ENCODE results near the gene PROX2.

PROX2 gene

DNA sequence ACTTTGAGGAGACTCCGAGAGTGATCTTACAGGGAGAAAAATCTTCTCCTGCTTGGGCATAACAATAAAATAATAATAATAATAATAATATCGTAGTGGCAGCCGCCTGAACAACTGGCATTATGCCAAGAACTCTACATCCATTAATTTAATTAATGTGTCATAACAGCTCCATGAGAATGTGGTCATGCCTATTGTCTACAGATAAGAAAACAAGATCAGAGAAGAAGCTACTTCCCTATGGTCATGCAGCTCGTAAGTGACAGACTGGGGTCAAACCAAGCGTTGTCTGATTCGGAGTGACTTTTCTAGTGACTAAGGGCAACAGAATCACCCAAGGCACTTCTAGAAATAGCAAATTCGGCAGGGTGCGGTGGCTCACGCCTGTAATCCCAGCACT lies 11.7 kb downstream of the PROX2 start:
- H3K27me3 ChIP-seq (replicated peaks; ENCODE audit: control insufficient read depth, insufficient read depth, low read length, poor library complexity, severe bottlenecking) = no peaks in the 10 kb centered on the region
- H3K27ac ChIP-seq (ENCODE audit: insufficient read depth, low read length, poor library complexity, severe bottlenecking) = no peak overlapping the region
- H3K4me1 ChIP-seq (ENCODE audit: control insufficient read depth, insufficient read depth, low read length, poor library complexity, severe bottlenecking) = peaks cover 17% of the 10 kb centered on the region
- DNase-seq = no peak
- H3K9me3 ChIP-seq (ENCODE audit: control insufficient read depth, low read length) = no peaks in the 10 kb centered on the region
- H3K36me3 ChIP-seq (ENCODE audit: control insufficient read depth, insufficient read depth, low read length) = no peaks in the 10 kb centered on the region
- H3K4me3 ChIP-seq (ENCODE audit: insufficient read depth, low read depth, low read length, poor library complexity, severe bottlenecking) = no peak overlapping the region

- H3K4me3 ChIP-seq (ENCODE audit: insufficient read depth, low read depth, low read length, poor library complexity, severe bottlenecking) = no peak overlapping the region
- H3K27me3 ChIP-seq (replicated peaks; ENCODE audit: control insufficient read depth, insufficient read depth, low read length, poor library complexity, severe bottlenecking) = no peaks in the 10 kb centered on the region
- no peaks in the 10 kb centered on the region for H3K9me3 ChIP-seq (ENCODE audit: control insufficient read depth, low read length)
- H3K36me3 ChIP-seq (ENCODE audit: control insufficient read depth, insufficient read depth, low read length) = no peaks in the 10 kb centered on the region
- peaks cover 17% of the 10 kb centered on the region for H3K4me1 ChIP-seq (ENCODE audit: control insufficient read depth, insufficient read depth, low read length, poor library complexity, severe bottlenecking)
- no peak overlapping the region for H3K27ac ChIP-seq (ENCODE audit: insufficient read depth, low read length, poor library complexity, severe bottlenecking)
- DNase-seq = no peak
Observed at GRCh38 chr14:74863274-74863673, 12.7 kb downstream of the PROX2 start.

GRCh38 chr14:74861734-74862090 lies 14.2 kb downstream of the PROX2 start:
- Histone ChIP-seq H3K4me1 (ENCODE audit: control insufficient read depth, insufficient read depth, low read length, poor library complexity, severe bottlenecking) (peaks cover 4% of the 10 kb centered on the region), H3K36me3 (ENCODE audit: control insufficient read depth, insufficient read depth, low read length) (no peaks in the 10 kb centered on the region), H3K9me3 (ENCODE audit: control insufficient read depth, low read length) (no peaks in the 10 kb centered on the region), H3K27ac (ENCODE audit: insufficient read depth, low read length, poor library complexity, severe bottlenecking) (no peak overlapping the region), H3K27me3 (replicated peaks; ENCODE audit: control insufficient read depth, insufficient read depth, low read length, poor library complexity, severe bottlenecking) (no peaks in the 10 kb centered on the region), H3K4me3 (ENCODE audit: insufficient read depth, low read depth, low read length, poor library complexity, severe bottlenecking) (no peak overlapping the region)
- DNase-seq = no peak

- Histone ChIP-seq H3K27ac (ENCODE audit: insufficient read depth, low read length, poor library complexity, severe bottlenecking) (no peak overlapping the region), H3K4me3 (ENCODE audit: insufficient read depth, low read depth, low read length, poor library complexity, severe bottlenecking) (no peak overlapping the region), H3K4me1 (ENCODE audit: control insufficient read depth, insufficient read depth, low read length, poor library complexity, severe bottlenecking) (peaks cover 4% of the 10 kb centered on the region), H3K36me3 (ENCODE audit: control insufficient read depth, insufficient read depth, low read length) (no peaks in the 10 kb centered on the region), H3K9me3 (ENCODE audit: control insufficient read depth, low read length) (no peaks in the 10 kb centered on the region), H3K27me3 (replicated peaks; ENCODE audit: control insufficient read depth, insufficient read depth, low read length, poor library complexity, severe bottlenecking) (no peaks in the 10 kb centered on the region)
- peak; percentile 71 to 86 (median 81) for DNase-seq
Observed at GRCh38 chr14:74860899-74861733, 14.8 kb downstream of the PROX2 start.

- no peak for DNase-seq
- H3K36me3 ChIP-seq (ENCODE audit: control insufficient read depth, insufficient read depth, low read length) = no peaks in the 10 kb centered on the region
- no peaks in the 10 kb centered on the region for H3K9me3 ChIP-seq (ENCODE audit: control insufficient read depth, low read length)
- peaks cover 4% of the 10 kb centered on the region for H3K4me1 ChIP-seq (ENCODE audit: control insufficient read depth, insufficient read depth, low read length, poor library complexity, severe bottlenecking)
- no peak overlapping the region for H3K27ac ChIP-seq (ENCODE audit: insufficient read depth, low read length, poor library complexity, severe bottlenecking)
- no peaks in the 10 kb centered on the region for H3K27me3 ChIP-seq (replicated peaks; ENCODE audit: control insufficient read depth, insufficient read depth, low read length, poor library complexity, severe bottlenecking)
- no peak overlapping the region for H3K4me3 ChIP-seq (ENCODE audit: insufficient read depth, low read depth, low read length, poor library complexity, severe bottlenecking)
Observed at GRCh38 chr14:74859757-74860552, 16.0 kb downstream of the PROX2 start.

DNA sequence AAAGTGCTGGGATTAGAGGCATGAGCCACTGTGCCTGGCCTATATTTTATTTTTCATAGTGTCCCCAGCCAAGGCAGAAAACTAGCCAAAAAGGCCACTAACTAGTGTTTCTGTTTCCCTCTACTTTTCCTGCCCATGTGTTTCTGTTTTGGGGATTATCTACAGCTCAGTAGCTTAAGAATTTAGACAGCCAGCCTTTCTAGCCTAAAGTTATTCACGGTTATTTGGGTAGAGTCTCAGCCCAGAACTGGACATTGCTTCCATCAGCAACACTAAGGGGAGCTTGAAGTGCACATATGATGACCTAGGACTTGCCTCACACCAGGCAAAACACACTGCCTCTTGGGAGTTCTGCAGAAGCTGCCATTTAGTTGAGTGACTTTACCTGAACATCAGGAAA lies 17.9 kb downstream of the PROX2 start:
- no peaks in the 10 kb centered on the region for H3K27me3 ChIP-seq (replicated peaks; ENCODE audit: control insufficient read depth, insufficient read depth, low read length, poor library complexity, severe bottlenecking)
- H3K9me3 ChIP-seq (ENCODE audit: control insufficient read depth, low read length) = no peaks in the 10 kb centered on the region
- H3K27ac ChIP-seq (ENCODE audit: insufficient read depth, low read length, poor library complexity, severe bottlenecking) = no peak overlapping the region
- no peaks in the 10 kb centered on the region for H3K36me3 ChIP-seq (ENCODE audit: control insufficient read depth, insufficient read depth, low read length)
- DNase-seq = no peak
- peaks cover 4% of the 10 kb centered on the region for H3K4me1 ChIP-seq (ENCODE audit: control insufficient read depth, insufficient read depth, low read length, poor library complexity, severe bottlenecking)
- no peak overlapping the region for H3K4me3 ChIP-seq (ENCODE audit: insufficient read depth, low read depth, low read length, poor library complexity, severe bottlenecking)

DNA sequence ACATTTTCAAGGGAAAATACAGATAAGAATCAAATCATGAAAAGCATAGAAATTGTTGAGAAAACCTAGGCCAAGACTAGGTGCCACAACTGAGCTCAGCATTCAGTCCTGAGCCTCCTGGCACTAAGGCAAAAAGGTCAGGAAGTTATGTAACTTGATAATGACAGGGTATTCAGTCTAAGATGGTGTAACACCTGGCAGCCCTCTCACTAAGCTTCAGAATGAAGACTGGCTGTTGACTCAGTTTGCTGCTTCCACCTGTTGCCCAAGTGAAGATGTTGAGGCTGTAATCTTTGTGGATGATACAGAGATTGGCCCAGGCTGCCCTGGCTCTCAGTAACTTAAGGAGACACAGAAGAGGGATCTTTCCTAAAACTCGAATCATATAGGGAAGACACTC lies 19.6 kb downstream of the PROX2 start:
- no peak for DNase-seq
- H3K4me1 ChIP-seq (ENCODE audit: control insufficient read depth, insufficient read depth, low read length, poor library complexity, severe bottlenecking) = peaks cover 4% of the 10 kb centered on the region
- H3K4me3 ChIP-seq (ENCODE audit: insufficient read depth, low read depth, low read length, poor library complexity, severe bottlenecking) = no peak overlapping the region
- H3K27me3 ChIP-seq (replicated peaks; ENCODE audit: control insufficient read depth, insufficient read depth, low read length, poor library complexity, severe bottlenecking) = no peaks in the 10 kb centered on the region
- H3K9me3 ChIP-seq (ENCODE audit: control insufficient read depth, low read length) = no peaks in the 10 kb centered on the region
- no peaks in the 10 kb centered on the region for H3K36me3 ChIP-seq (ENCODE audit: control insufficient read depth, insufficient read depth, low read length)
- H3K27ac ChIP-seq (ENCODE audit: insufficient read depth, low read length, poor library complexity, severe bottlenecking) = no peak overlapping the region

DNA sequence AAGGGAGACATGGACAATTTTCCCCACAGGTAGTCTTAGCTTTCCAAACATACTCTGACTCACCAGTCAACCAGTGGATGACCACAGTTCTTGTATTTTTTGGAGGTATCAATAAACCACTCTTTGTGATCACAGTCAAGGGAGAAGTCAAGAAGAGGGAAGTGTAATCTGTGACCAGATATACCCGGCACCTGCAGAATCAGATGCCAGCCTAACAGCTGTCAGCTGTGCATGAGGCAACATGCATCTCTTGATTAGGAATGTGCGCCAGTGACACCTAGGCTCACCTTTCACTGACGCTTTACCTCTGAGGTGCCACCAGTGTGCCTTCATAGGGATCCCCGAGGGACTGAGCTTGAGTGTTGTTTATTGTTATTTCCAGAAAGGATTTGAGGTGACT lies 20.0 kb downstream of the PROX2 start:
- Histone ChIP-seq H3K27me3 (replicated peaks; ENCODE audit: control insufficient read depth, insufficient read depth, low read length, poor library complexity, severe bottlenecking) (no peaks in the 10 kb centered on the region), H3K4me3 (ENCODE audit: insufficient read depth, low read depth, low read length, poor library complexity, severe bottlenecking) (no peak overlapping the region), H3K9me3 (ENCODE audit: control insufficient read depth, low read length) (no peaks in the 10 kb centered on the region), H3K4me1 (ENCODE audit: control insufficient read depth, insufficient read depth, low read length, poor library complexity, severe bottlenecking) (peaks cover 4% of the 10 kb centered on the region), H3K36me3 (ENCODE audit: control insufficient read depth, insufficient read depth, low read length) (no peaks in the 10 kb centered on the region), H3K27ac (ENCODE audit: insufficient read depth, low read length, poor library complexity, severe bottlenecking) (no peak overlapping the region)
- DNase-seq = no peak

DNA sequence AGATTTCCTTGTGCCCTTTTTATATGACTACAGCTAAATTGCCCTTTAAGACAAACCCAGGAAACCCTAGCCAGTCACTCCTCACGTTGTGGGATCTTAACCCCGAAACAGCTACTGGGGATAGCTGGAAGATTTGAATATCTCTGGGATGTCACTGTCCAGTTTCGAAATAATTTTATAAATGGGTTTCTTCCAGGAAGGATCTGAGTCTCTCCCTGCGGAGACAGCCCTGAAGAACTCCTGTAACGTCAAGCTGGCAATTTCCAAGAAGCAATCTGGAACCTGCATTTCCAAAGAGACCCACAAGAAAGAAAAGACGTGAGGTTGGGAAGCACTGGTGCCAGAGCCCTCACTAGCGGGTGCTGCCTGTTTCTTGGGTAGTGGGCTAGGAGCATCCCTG lies 20.9 kb downstream of the PROX2 start:
- no peaks in the 10 kb centered on the region for H3K27me3 ChIP-seq (replicated peaks; ENCODE audit: control insufficient read depth, insufficient read depth, low read length, poor library complexity, severe bottlenecking)
- H3K4me1 ChIP-seq (ENCODE audit: control insufficient read depth, insufficient read depth, low read length, poor library complexity, severe bottlenecking) = no peaks in the 10 kb centered on the region
- H3K4me3 ChIP-seq (ENCODE audit: insufficient read depth, low read depth, low read length, poor library complexity, severe bottlenecking) = no peak overlapping the region
- DNase-seq = no peak
- no peaks in the 10 kb centered on the region for H3K9me3 ChIP-seq (ENCODE audit: control insufficient read depth, low read length)
- H3K36me3 ChIP-seq (ENCODE audit: control insufficient read depth, insufficient read depth, low read length) = no peaks in the 10 kb centered on the region
- H3K27ac ChIP-seq (ENCODE audit: insufficient read depth, low read length, poor library complexity, severe bottlenecking) = no peak overlapping the region

DNA sequence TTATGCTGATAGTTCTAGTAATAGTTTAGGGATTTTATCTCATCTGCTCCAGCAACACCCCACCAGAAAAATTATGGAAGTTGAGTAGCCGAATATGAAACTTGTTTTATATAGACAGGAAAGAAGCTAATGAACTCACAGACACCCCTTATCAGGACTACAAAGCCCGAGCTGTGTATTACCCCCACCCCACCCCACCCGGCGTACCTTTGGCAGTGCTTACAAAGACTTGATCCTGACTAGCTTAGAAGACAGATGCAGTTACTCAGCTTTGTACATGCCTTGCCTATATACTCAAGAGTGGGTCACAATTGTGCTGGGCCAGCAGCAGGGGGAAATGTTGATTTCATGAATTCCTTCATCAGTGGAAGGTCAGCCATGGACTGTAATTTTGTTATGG lies 22.4 kb downstream of the PROX2 start:
- Histone ChIP-seq H3K4me3 (ENCODE audit: insufficient read depth, low read depth, low read length, poor library complexity, severe bottlenecking) (no peak overlapping the region), H3K4me1 (ENCODE audit: control insufficient read depth, insufficient read depth, low read length, poor library complexity, severe bottlenecking) (no peaks in the 10 kb centered on the region), H3K36me3 (ENCODE audit: control insufficient read depth, insufficient read depth, low read length) (no peaks in the 10 kb centered on the region), H3K27ac (ENCODE audit: insufficient read depth, low read length, poor library complexity, severe bottlenecking) (no peak overlapping the region), H3K27me3 (replicated peaks; ENCODE audit: control insufficient read depth, insufficient read depth, low read length, poor library complexity, severe bottlenecking) (no peaks in the 10 kb centered on the region), H3K9me3 (ENCODE audit: control insufficient read depth, low read length) (no peaks in the 10 kb centered on the region)
- DNase-seq = no peak

Measured in effector memory CD4-positive, alpha-beta T cell (primary cell).